Endothelial cell of umbilical vein (primary cell): ENCODE measurements around the gene EVC2.

Source experiments
- EZH2 ChIP-seq: IDR thresholded peaks from 2 replicates; pipeline ENCODE4 v1.6.1; 2012; ENCODE audit warnings: borderline replicate concordance, low read depth, mild to moderate bottlenecking, moderate library complexity, low read length, inconsistent platforms; ENCODE audit not compliant: severe bottlenecking
- FOS ChIP-seq: IDR thresholded peaks from 2 replicates; pipeline ENCODE4 v1.6.1; 2011; ENCODE audit warnings: mild to moderate bottlenecking, low read length, moderate library complexity, borderline replicate concordance; ENCODE audit not compliant: insufficient read depth
- GATA2 ChIP-seq: IDR thresholded peaks from 2 replicates; pipeline ENCODE4 v1.7.0; 2011; ENCODE audit warnings: low read depth, mild to moderate bottlenecking, moderate library complexity, mixed read lengths, low read length; ENCODE audit not compliant: insufficient read length, insufficient read depth
- JUN ChIP-seq: IDR thresholded peaks from 2 replicates; pipeline ENCODE4 v1.6.1; 2011; ENCODE audit warnings: borderline replicate concordance, low read depth; ENCODE audit not compliant: insufficient read length, insufficient read depth
- MYC ChIP-seq: IDR thresholded peaks from one replicate; pipeline ENCODE4 v1.6.1; 2011; ENCODE audit warnings: mild to moderate bottlenecking, low read depth, low read length
- POLR2A ChIP-seq: IDR thresholded peaks from 2 replicates; pipeline ENCODE4 v1.6.1; 2012; ENCODE audit warnings: low read depth, mild to moderate bottlenecking, control low read depth, low read length
- POLR2AphosphoS5 ChIP-seq: IDR thresholded peaks from 2 replicates; pipeline ENCODE4 v1.6.1; 2012; ENCODE audit warnings: low read depth, mild to moderate bottlenecking, control low read depth, low read length, moderate library complexity; ENCODE audit not compliant: insufficient read depth
- TF ChIP-seq, protein P1 (sequence below), 2 donors: IDR thresholded peaks; 1 replicate in 1 of 2; 2 replicates in 1 of 2; pipeline ENCODE4 v1.5.1; 2011; ENCODE audit warnings: low read length in 2 of 2, mild to moderate bottlenecking in 2 of 2, moderate library complexity in 2 of 2, control low read depth in 1 of 2, inconsistent platforms in 1 of 2, low read depth in 1 of 2; ENCODE audit not compliant: insufficient read depth in 1 of 2; ENCODE audit errors: extremely low read depth in 1 of 2
- TF ChIP-seq, protein P2 (sequence below): IDR thresholded peaks from 2 replicates; pipeline ENCODE4 v1.6.1; 2011; ENCODE audit not compliant: insufficient read depth, insufficient read length

DNA sequence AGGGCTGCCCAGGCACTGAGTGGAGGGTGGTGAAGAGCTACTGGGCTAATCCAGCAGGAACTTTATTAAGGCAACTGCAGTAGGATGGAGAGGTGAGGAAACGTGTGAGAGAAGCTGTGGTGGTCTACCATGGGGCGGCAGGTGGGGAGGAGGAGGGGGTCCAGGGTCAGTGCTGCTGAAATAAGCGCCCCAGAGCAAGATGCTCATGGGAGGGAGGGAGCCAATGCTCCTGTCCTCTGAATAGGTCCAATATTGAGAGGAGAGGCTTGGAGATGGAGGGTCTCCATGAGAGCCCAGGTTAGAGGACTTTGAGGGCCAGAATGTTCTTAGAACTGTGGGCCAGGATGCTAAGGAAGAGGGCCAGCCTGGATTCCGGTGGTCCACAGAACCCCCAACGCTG lies 37.9 kb upstream of the EVC2 start:
- TF ChIP-seq EZH2, result no peak
- TF ChIP-seq POLR2AphosphoS5, result no peak
- no peak for TF ChIP-seq POLR2A
- TF ChIP-seq, protein P1, sequence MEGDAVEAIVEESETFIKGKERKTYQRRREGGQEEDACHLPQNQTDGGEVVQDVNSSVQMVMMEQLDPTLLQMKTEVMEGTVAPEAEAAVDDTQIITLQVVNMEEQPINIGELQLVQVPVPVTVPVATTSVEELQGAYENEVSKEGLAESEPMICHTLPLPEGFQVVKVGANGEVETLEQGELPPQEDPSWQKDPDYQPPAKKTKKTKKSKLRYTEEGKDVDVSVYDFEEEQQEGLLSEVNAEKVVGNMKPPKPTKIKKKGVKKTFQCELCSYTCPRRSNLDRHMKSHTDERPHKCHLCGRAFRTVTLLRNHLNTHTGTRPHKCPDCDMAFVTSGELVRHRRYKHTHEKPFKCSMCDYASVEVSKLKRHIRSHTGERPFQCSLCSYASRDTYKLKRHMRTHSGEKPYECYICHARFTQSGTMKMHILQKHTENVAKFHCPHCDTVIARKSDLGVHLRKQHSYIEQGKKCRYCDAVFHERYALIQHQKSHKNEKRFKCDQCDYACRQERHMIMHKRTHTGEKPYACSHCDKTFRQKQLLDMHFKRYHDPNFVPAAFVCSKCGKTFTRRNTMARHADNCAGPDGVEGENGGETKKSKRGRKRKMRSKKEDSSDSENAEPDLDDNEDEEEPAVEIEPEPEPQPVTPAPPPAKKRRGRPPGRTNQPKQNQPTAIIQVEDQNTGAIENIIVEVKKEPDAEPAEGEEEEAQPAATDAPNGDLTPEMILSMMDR (IDR thresholded peaks at IDR 0.05; ENCODE audit: extremely low read depth in 1 of 2, insufficient read depth in 1 of 2, low read depth in 1 of 2, low read length in 2 of 2), result no peak
- no peak for TF ChIP-seq GATA2
- no peak for TF ChIP-seq JUN
- TF ChIP-seq, protein P2, sequence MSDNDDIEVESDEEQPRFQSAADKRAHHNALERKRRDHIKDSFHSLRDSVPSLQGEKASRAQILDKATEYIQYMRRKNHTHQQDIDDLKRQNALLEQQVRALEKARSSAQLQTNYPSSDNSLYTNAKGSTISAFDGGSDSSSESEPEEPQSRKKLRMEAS, result no peak
- TF ChIP-seq FOS, result no peak
- TF ChIP-seq MYC, result no peak
